B cell (primary cell): ENCODE measurements around the gene STK24.

Source experiments
- EZH2 ChIP-seq: IDR thresholded peaks from 2 replicates; pipeline ENCODE4 v1.6.1; 2012; ENCODE audit warnings: borderline replicate concordance, low read depth, mild to moderate bottlenecking, moderate library complexity, low read length; ENCODE audit not compliant: insufficient read depth, poor library complexity, severe bottlenecking
- TF ChIP-seq, protein P1 (sequence below): fragments of 200-600 bp; IDR thresholded peaks from one replicate; pipeline ENCODE4 v1.8.0; 2022; ENCODE audit warnings: antibody characterized with exemption, mild to moderate bottlenecking

DNA sequence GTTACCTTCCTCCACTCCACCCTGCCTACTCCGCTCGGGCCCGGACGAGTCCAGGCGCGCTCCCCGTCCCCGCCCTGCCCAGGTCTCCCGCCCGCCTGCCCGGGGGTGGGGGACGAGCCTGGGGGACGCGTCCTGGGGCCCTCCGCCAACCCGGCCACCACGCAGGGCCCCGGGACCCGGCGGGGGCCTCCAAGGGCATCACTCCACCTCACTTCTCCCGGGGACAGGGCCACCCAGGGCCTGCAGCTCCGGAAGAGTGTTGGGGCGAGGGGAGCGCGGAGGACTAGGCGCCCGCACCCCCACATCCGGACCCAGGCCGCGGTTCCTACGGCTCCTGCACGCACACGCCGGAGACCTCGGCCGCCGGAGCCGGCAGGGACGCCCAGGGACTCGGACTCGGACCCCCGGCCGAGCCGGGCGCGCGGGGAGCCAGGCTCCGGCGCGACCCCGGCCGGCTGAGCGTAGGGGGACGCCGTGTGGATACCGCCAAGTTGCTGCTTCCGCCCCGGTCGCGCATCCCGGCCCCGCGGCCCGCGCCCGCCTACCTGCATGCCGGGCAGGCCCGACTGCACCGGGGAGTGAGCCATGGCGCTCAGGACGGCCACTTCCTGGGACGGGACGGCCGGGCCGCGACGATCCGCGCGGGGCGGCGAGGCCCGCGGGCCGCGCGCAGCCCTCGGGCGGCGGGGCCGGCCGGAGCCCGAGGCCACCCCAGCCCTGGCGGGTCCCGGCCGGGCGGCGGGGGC is 534 bp downstream of the STK24 start:
- TF ChIP-seq, protein P1, sequence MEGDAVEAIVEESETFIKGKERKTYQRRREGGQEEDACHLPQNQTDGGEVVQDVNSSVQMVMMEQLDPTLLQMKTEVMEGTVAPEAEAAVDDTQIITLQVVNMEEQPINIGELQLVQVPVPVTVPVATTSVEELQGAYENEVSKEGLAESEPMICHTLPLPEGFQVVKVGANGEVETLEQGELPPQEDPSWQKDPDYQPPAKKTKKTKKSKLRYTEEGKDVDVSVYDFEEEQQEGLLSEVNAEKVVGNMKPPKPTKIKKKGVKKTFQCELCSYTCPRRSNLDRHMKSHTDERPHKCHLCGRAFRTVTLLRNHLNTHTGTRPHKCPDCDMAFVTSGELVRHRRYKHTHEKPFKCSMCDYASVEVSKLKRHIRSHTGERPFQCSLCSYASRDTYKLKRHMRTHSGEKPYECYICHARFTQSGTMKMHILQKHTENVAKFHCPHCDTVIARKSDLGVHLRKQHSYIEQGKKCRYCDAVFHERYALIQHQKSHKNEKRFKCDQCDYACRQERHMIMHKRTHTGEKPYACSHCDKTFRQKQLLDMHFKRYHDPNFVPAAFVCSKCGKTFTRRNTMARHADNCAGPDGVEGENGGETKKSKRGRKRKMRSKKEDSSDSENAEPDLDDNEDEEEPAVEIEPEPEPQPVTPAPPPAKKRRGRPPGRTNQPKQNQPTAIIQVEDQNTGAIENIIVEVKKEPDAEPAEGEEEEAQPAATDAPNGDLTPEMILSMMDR = no peak
- TF ChIP-seq EZH2 = no peak
